GM18519 (cell line): ENCODE data around the gene MED12L.

Source experiments
- ATAC-seq: cut with Tn5 transposase; IDR thresholded peaks from one replicate; pipeline ENCODE4 v1.9.1; 2021; ENCODE audit warnings: mild to moderate bottlenecking, moderate library complexity; ENCODE audit not compliant: unreplicated experiment, low FRiP score

The MED12L gene

DNA sequence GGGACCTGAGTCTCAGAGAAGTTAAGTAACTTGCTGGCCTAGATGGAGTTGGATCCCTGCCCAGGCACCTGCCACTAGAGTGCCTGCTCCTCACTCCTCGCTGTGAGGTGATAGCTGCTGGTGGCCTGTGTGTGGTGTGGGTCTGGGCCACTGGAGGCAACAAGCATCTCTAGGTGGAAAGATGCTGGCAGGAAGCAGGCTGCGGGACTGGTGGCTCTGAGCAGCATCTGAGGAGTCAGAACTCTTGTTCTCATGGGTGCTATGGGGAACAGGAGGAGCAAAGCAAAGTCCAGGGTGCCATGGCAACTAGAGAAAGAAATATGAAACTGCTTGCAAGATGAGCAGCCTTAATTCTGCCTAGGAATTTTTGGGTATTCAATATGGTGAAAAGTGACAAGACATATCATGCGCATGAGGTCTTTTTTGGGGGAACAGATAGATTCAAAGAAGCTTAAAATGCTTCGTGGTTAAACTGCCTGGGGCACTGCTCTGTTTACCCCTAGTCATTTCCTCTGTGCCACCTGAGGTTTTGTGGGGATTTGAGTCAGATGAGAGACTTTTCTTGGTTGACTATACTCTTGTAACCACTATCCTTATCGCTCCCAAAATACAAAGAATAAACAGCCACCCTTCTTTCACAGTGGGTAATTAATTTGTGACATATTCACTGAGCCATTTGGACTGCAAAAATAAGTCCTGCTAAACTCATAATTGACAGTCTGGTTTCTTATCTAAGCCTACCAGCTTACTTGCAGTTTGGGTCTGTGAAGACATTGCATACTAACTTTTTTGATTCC lies 50.3 kb downstream of the MED12L start:
- no peak for ATAC-seq

DNA sequence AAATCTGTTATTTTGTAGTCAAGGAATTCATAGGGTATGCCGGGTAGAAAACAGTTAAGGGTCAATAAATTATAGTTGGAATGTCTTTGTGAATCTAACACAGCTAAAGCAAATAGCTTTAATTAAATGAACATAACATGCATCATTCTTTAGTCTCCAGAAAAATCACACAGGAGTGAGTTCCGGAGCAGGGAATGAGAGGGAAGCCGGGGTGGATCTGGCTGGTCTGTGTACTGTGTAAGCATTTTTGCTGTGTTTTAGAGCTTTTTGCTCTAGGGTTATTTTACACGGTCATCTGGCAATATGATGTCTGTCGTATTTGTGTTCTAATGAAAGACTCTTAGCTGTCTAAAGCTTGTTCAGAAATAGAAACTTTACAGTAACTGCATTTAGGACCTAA lies 57.5 kb downstream of the MED12L start:
- ATAC-seq: no peak

DNA sequence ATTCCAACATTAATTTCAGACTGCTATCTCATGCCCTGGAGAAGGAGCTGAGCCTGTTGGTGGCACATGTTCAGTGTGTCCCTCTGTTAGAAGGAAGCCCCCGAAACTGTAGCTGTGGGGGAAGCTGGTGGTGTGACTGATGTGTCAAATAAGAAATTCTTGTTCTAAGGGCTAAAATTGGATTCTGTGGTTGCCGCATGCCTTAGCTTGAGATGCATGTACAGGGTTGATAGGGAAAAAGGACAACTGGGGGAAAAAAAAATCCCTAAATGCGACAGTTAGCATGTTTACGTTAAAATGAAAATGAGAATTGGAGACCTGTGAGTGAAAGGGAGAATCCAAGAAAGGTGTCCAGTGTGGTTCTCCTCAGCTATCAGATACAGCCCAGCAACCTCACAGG lies 58.6 kb downstream of the MED12L start:
- no peak for ATAC-seq

DNA sequence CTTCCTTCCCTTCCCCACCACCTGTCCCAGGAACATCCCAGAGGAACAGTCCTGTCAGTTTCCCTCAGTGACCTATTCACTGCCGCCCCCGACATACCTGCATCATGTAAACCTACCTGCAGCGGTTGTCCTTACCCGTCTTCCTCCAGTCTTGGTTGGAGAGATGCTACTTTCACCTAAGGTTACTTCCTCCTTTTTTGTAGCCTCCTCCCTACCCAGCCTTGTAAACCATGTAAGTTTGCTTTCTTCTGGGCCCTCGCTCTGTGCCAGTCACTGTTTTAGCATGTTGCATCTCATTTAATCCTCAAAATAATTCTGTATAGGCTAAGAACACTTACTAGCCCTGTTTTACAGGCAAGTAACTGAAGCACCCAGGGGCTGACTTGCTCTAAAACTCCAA lies 59.3 kb downstream of the MED12L start:
- no peak for ATAC-seq

DNA sequence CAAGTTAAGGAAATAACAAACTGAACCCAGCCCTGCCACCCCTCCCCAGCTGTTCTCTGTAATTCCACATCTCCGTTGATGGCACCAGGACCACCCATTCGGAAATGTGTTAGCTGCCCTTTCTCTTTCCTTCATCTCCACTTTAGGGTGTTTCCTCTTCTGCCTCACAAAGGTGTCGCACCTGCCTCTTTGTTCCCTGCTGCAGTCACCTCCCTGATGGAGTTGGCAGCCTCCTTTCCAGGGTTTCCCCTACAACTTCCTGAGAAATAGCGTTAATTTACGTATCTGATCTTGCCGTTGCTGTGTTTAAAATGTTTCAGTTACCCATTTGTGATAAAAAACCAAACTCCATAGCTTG lies 60.2 kb downstream of the MED12L start:
- ATAC-seq: no peak

DNA sequence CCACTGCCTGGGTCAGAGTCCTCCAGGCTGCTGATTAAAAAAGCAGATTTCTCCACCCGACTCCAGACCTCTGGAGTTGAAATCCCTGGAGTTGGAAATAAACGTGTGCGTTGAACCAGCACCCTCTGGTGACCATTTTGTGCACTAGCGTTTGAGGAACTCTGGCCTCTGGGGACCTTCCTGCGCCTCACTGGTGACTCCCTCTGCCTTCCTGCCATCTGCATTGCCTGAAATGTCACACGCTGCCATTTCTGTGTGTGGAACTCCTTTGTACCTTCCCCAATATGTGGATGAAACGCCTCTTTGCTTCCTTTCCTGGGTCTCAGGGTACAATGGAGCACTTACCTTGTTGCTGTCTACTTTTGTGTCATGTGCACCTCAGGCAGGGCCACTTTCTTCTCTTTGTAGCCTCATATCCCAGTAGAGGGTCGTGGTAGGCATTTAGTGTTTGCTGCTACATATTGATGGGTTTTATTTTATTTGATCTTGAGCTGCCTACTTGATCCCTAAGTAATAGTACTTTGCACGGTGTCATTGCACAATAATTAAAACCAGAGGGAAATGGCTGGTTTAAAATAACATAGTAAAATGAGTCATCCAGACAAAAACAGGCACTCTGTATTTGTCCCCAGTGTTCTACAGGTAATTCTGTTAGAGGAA lies 60.7 kb downstream of the MED12L start:
- peak; percentile 85 for ATAC-seq

DNA sequence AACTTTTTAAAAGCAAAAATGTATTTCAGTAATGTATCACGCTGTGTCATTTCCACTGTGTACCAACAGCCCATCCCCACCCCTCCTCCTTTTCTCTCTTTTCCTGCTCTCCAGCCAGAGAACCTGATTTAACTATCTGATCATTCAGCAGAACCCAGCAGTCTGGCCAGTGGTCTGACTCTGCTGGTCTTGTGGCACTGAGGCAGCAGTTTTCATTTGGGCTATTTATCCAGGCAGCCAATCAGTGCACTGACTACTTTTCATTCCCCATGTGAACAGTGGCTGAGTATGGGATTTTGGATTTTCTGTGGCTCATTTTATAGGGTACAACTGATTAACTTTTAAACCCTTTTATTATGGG lies 61.2 kb downstream of the MED12L start:
- ATAC-seq: no peak

DNA sequence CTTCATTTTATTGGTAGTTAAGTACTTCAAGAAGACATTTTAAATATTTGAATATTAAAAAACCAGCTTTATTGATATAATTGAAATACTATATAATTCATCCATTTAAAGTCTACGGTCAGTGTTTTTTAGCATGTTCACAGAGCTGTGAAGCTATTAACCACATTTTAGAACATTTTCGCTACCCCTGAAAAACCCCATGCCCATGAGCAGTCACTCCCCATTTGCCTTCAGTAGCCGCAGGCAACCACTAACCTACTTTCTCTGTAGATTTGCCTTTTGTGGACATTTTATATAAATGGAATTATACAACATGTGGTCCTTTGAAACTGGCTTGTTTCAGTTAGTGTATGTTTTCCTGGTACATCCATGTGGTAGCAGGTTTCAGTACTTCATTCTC lies 61.8 kb downstream of the MED12L start:
- no peak for ATAC-seq

DNA sequence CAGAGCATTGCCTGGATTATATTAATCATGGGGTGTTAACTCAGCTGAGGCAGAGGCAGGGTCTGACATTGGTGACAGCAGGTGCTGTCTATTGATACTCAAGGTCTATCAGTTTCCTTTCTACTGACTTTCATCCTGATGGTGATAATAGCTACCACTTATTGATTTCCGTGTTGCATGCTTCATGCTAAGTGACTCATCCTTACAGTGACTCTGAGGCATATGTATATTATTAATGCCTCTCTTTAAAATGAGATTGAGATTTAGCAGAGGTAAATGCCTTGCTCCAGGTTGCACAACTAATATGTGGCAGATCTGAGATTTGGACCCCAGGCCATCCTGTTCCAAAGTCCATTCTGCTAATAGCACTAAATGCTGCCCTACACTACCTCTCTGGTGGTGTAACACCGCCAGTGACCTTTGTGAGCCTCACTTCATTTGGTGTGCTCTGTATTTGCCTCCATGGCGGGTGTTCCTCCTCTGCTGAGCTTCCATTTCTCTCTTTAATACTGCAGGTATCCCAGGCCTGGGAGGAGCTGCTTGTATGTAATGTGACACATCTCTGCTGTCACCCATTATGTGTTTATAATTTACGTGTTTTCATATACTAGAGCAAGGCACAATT lies 67.1 kb downstream of the MED12L start:
- ATAC-seq: no peak

DNA sequence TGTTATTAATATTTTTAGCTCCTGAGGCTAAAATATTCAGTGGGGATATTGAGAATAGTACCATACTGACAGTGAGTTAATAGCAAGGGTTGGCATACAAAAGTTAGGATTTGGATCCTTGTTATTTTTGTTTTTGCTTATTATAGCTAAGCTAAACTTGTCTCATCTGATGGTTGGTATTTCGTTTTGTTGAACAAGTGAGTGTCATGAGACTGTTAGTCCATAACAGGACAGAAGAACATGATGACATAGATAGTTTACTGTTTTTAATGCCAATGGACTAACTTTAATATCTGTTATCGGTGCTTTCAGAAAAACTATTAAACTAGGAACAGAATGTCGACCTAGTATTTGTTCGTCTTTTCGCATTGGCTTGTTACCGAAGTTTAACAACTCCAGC lies 69.1 kb downstream of the MED12L start:
- ATAC-seq: no peak

DNA sequence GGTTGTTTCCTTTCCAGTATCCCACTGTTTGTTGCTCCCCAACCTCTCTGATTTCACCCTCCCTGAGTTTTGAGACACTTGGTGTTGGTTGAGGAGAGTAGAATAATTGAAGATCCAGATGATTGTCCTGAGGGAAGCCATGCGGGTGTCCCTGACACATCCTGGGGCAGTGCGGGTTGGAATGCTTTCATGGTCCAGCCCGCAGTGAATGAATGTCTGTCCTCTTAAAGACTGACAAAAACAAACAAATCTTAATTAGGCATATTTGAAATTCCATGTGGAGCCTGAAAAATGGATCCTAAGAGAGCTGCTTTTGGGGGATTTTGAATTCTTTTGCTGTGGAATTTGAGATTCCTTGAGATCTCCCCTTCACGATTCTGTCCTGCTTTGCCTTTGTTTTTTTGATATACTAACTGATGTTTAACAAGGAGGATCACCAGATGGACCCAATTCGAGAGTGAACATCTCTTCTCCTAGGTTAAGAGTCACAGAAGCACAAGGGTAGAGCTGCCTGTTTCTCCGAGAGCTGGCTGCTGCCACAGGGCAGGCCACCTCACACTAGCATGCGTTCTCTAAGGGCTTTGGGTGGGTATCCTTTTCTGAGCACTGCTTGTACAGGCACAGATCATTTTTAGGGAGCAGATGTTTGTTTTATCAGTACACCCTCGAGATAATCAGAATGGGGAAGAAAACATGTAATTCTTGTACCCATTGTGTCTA lies 70.1 kb downstream of the MED12L start:
- ATAC-seq: no peak

DNA sequence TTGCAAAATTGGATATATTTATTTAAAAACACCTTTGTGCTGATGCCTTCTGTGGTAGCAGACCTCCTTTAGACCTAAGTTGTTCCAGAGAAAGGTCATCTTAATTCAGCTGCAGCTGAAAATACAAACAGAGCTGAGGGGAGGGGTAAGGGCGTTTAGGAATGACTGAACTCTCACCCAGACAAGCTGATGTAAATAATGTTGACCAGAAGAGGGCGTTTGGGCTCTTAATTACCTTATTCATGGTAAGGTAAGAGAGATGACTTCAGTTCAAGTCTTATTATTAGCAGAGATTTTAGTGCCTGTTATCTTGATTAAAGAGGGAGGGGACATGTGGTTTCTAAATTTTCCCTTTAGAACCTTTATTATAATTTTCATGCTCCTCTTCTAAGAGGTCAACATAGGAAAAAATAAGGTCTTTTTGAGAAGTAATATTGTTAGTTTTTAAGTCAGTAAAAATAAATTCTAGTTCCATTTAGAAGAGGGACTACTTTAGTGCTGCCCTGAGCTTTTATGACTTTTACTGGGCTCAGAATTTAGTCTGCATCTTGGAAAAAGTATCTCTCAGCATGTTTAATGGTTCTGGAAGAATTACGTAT lies 71.3 kb downstream of the MED12L start:
- ATAC-seq: peak; percentile 65

DNA sequence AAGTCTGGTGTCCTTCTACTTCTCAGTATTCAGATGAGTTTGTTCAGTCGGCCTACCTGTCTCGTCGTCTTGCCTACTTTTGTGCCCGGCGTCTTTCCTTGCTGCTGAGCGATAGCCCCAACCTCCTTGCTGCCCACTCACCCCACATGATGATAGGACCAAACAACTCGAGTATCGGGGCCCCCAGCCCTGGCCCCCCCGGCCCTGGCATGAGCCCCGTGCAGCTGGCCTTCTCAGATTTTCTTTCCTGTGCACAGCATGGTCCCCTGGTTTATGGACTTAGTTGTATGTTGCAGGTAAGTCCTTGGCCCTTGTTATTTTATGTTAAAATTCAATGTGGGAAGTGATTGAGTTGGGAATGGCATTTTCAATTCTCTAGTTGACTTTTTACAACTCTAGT lies 74.3 kb downstream of the MED12L start:
- no peak for ATAC-seq

DNA sequence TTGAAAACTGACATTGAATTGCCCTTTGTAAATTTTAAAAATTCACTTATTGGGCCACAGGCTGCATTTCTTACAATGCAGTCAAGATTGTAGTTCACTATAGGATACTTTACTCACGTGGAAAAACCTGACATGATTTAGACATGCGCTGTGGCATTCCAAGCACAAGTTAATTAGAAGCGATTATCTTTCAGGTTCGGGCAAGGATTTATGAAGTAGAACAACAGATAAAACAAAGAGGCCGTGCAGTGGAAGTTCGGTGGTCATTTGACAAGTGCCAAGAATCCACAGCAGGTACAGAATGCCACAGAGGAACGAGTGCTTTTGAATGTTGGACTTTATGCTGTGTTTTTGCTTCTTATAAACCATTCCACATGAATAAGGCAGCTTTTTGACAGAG lies 79.8 kb downstream of the MED12L start:
- ATAC-seq: no peak

DNA sequence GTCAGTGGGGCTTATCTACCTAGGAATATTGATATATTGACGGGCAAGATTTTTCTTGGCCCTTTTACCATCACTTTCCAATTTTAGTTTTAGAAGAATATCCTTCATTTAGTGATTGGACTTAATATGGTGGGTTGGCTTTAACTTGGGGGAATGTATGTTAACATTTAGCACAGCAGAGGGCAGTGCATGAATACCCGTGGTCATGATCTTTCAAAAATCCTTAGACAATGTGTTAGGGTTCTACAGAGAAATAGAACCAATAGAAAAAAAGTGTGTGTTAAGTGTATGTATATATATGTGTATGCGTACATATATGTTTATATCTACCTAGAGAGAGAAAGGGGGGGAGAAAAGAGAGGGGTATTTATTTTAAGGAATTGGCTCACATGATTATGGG lies 80.7 kb downstream of the MED12L start:
- ATAC-seq: no peak

DNA sequence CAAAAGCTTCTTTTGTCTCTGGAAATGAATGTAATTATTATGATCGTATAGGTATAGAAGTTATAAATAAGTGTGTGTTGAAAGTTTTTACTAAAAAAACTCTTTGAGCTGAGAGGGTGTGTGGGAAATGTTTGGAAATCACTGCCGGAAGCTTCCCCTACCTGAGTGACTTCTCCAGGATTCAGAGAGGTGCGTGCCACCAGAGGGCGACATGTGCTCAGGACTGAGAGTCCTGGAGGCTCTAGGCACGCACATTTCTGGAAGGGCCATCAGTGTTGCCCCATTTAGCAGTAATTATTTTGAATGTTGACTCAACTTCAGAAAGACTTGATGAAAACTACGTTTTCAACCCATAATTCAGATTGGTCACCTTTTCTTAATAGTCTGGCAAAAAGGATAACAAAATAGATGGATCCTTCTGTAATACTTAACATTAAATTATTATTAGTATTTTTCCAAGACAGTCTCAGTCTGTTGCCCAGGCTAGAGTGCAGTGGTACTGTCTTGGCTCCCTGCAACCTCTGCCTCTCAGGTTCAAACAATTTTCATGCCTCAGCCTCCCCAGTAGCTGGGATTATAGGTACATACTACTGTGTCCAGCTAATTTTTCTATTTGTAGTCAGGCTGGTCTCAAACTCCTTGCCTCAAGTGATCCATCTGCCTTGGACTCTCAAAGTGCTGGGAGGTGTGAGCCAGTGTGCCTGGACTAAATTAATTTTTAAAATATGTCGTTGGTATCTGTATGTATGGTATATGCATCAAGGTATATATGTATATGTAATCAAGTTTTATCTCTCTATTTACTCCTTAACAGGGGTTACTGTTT lies 83.0 kb downstream of the MED12L start:
- peak; percentile 48 for ATAC-seq

DNA sequence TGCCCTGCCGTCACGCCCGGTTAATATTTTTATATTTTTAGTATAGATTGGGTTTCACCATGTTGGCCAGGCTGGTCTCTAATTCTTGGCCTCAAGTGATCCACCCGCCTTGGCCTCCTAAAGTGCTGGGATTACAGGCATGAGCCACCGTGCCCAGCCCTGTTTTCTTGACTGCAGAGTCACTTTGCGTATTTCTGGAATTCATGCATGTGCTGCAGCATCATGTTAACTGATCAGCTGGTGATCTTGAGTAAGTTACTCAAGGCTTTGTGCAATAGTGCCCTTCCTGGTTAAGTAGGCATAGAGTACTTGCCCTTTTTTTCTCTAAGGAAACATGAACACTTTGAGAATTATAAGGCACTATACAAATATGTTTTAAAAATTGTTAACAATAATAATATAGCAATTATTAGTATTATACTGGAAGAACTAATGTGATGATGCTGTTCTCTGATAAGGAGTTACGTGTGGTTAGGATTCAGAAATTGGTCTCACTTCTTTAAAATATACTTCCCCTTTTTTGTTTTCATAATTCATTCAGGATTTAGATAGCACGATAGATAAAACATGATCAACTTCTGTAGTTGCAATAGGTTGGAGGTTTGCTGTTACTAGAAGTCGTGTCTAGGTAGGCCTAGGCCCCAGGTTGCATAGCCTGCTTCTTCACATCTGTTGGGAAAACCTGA lies 83.9 kb downstream of the MED12L start:
- ATAC-seq: peak; percentile 50

DNA sequence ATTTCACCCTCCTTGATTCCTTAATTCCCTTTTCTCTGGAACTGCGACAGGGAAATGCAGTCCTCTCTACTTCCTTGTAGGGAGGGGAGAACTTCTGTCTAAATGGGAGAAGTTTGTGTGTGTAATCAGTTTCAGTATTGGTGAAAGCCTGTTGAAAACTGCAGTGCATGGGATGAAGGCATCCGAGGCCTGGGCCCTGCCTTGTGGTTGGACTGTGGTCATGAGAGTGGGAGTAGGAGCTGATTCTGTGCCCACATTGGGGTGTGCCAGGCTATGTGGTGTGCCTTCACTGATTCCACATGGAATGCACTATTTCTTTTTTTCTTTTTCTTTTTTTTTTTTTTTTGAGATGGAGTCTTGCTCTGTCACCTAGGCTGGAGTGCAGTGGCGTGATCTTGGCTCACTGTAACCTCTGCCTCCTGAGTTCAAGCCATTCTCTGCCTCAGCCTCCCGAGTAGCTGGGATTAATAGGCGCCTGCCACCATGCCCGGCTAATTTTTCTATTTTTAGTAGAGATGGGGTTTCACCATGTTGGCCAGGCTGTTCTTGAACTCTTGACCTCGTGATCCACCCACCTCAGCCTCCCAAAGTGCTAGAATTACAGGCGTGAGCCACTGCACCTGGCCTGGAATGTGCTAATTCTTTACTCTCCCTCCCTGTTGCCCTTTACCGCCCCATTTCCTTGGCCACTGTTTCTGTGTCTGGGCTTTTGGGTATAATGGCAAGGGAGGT lies 84.7 kb downstream of the MED12L start:
- ATAC-seq: peak; percentile 19
